Ascending aorta (tissue), 2 donors: ENCODE data around the gene ZMAT5. TPM values are rescaled to one million over a fixed set of nuclear protein-coding genes. Genes with fewer than 3 reads are reported as not detected.

Experiments
- DNase-seq, 2 donors: peaks; one replicate each; pipeline ENCODE4 v3.0.0-alpha.2; 2019; ENCODE audit warnings: low spot score in 2 of 2
- H3K27ac ChIP-seq, 2 donors: fragments of 200-600 bp; sonication (generic); one replicate each; pipeline ENCODE4 v1.5.1; 2016 to 2017; ENCODE audit warnings: mild to moderate bottlenecking in 1 of 2
- H3K27me3 ChIP-seq: fragments of 200-600 bp; sonication (generic); one replicate; pipeline ENCODE4 v1.5.1; 2017
- H3K36me3 ChIP-seq, 2 donors: fragments of 200-600 bp; sonication (generic); one replicate each; pipeline ENCODE4 v1.5.1; 2016
- H3K4me1 ChIP-seq, 2 donors: fragments of 200-600 bp; sonication (generic); one replicate each; pipeline ENCODE4 v1.5.1; 2016 to 2017; ENCODE audit warnings: mild to moderate bottlenecking in 1 of 2
- H3K4me3 ChIP-seq, 2 donors: fragments of 200-600 bp; sonication (generic); one replicate each; pipeline ENCODE4 v1.5.1; 2016 to 2017; ENCODE audit warnings: mild to moderate bottlenecking in 1 of 2
- H3K9me3 ChIP-seq, 2 donors: fragments of 200-600 bp; sonication (generic); one replicate each; pipeline ENCODE4 v1.5.1; 2016
- CTCF ChIP-seq, 3 experiments: fragments of 200-600 bp in 2 of 3; fragments of 450-650 bp in 1 of 3; sonication (generic) in 2 of 3; IDR thresholded peaks; one replicate each; pipeline ENCODE4 v1.5.1; 2016 to 2019; ENCODE audit warnings: antibody characterized with exemption in 3 of 3, mild to moderate bottlenecking in 1 of 3, moderate library complexity in 1 of 3
- intact Hi-C: fragments of 100-400 bp; cut with DNase I; formaldehyde crosslinking; loops from one replicate; pipeline ENCODE4 v1.15.1; 2023
- total RNA-seq: library from RNA; depleted of rRNA; stranded (reverse); fragments of >200 nt; gene quantifications from one replicate; pipeline ENCODE4 v1.1.0, GENCODE V29; 2016

Gene ZMAT5
- total RNA-seq, 1 donor from 2014 or later: 59.3 TPM

- Histone ChIP-seq H3K9me3 (no peaks in the 10 kb centered on the region), H3K27ac (no peak overlapping the region), H3K4me3 (no peak overlapping the region), H3K36me3 (peaks cover 8 to 23% of the 10 kb centered on the region in 2 donors), H3K27me3 (peaks cover under 1% of the 10 kb centered on the region), H3K4me1 (no peaks in the 10 kb centered on the region)
- intact Hi-C loops: no loop called here
- no peak for TF ChIP-seq CTCF (IDR thresholded peaks at IDR 0.05)
- no peak for DNase-seq
Measured at GRCh38 chr22:29726512-29727130, 40.2 kb downstream of the ZMAT5 start.

DNA sequence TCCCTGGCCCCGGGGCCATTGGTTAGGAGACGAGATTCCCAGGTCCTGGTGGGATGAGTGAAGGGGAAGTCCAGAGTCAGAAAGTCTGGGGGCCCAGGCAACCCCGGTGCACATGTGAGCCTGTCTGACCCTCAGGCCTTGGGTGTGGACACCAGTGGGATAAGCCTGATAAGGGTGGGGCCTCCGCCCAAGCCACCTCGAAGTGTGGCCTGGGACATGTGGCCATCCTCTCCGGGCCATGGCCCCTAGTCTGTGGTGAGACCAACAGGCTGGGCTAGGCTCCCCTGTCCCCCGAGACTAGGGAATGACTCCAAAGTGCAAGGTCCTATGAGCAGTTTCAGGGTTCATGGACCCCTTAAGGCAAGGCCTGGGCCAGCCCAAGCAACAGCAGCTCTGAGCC lies 40.7 kb downstream of the ZMAT5 start:
- Histone ChIP-seq H3K27ac (no peak overlapping the region), H3K4me3 (no peak overlapping the region), H3K4me1 (no peaks in the 10 kb centered on the region), H3K27me3 (peaks cover 5% of the 10 kb centered on the region), H3K36me3 (peaks cover 6 to 19% of the 10 kb centered on the region in 2 donors), H3K9me3 (no peaks in the 10 kb centered on the region)
- no peak for TF ChIP-seq CTCF (IDR thresholded peaks at IDR 0.05)
- DNase-seq: no peak
- intact Hi-C loops: no loop called here

DNA sequence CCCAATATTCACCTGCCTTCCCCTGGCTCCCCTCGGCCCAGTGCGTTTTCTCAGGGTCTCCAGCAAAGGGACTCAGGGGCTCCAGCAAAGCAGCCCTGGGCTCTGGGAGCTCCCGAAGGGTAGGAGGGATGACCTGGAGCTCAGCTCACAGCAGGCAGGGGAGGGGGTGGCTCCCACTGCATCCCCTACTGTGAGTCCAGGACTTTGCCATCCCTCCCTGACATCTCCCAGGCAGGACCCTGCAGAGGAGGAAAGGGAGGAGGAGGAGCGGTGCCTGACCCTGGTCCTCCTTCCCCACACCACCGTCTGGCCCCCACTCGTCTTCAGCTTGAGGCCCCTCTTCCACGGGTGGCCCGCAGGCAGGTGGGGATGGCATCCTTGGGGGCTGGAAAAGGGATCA lies 42.0 kb downstream of the ZMAT5 start:
- H3K27ac ChIP-seq: no peak overlapping the region
- no peak for TF ChIP-seq CTCF (IDR thresholded peaks at IDR 0.05)
- DNase-seq: no peak
- H3K4me3 ChIP-seq: no peak overlapping the region
- peaks cover 0 to 5% of the 10 kb centered on the region in 2 donors for H3K4me1 ChIP-seq
- intact Hi-C loops: no loop called here
- peaks cover 14% of the 10 kb centered on the region for H3K27me3 ChIP-seq
- peaks cover 0 to 6% of the 10 kb centered on the region in 2 donors for H3K36me3 ChIP-seq
- H3K9me3 ChIP-seq: no peaks in the 10 kb centered on the region

- no peaks in the 10 kb centered on the region for H3K36me3 ChIP-seq
- H3K27ac ChIP-seq: no peak overlapping the region
- peaks cover 14% of the 10 kb centered on the region for H3K27me3 ChIP-seq
- H3K4me1 ChIP-seq: peaks cover 0 to 5% of the 10 kb centered on the region in 2 donors
- no peaks in the 10 kb centered on the region for H3K9me3 ChIP-seq
- TF ChIP-seq CTCF (IDR thresholded peaks at IDR 0.05): no peak
- H3K4me3 ChIP-seq: no peak overlapping the region
- no peak for DNase-seq
- intact Hi-C loops: no loop called here
Measured at GRCh38 chr22:29723766-29724165, 43.0 kb downstream of the ZMAT5 start.

DNA sequence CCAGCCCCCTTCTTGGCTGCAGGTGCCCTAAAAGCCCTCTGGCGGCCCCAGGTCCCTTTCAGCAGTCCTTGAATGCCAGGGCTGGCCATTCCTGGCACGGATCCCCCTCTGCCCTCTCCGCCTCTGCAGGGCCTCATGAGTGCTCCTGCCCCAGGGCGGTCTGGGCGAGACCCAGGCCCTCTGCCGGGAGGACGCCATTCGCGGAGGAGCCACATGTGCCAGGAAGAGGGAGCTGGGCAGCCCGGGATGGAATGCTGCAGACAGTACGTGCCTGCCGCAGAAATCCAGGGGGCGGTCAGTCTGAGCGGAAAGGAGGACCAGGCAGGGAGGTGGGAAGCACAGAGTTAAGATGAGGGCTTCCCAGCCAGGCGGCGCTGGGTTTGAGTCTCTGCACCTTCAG lies 44.2 kb downstream of the ZMAT5 start:
- intact Hi-C loops: no loop called here
- Histone ChIP-seq H3K4me3 (no peak overlapping the region), H3K27ac (no peak overlapping the region), H3K36me3 (no peaks in the 10 kb centered on the region), H3K9me3 (no peaks in the 10 kb centered on the region), H3K4me1 (peaks cover 0 to 5% of the 10 kb centered on the region in 2 donors), H3K27me3 (peaks cover 14% of the 10 kb centered on the region)
- TF ChIP-seq CTCF (IDR thresholded peaks at IDR 0.05): no peak
- DNase-seq: no peak

DNA sequence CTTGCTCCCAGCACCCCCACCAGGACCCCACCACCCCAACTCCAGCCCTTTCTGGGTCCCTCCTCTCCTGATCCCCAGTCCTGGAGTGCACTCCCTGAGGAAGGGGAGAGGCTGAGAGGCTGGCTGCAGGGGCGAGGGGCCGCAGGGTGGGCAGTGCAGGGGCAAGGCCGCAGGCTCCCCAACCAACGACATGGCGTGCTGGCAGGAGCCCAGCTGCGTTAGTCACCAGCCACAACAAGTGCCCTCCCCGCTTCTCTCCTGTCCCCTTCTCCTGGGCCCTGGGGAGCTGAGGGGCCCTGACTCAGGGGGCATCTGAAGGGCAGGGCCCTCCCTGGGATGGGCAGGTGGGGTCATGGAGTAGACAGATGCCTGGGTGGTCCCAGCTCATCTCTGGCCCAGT lies 44.7 kb downstream of the ZMAT5 start:
- H3K4me1 ChIP-seq: peaks cover 0 to 5% of the 10 kb centered on the region in 2 donors
- H3K36me3 ChIP-seq: no peaks in the 10 kb centered on the region
- no peak overlapping the region for H3K27ac ChIP-seq
- TF ChIP-seq CTCF (IDR thresholded peaks at IDR 0.05): no peak
- H3K27me3 ChIP-seq: peaks cover 14% of the 10 kb centered on the region
- no peak for DNase-seq
- H3K4me3 ChIP-seq: no peak overlapping the region
- intact Hi-C loops: no loop called here
- H3K9me3 ChIP-seq: no peaks in the 10 kb centered on the region
